OCI-LY3 (cell line): ENCODE results near the gene PLCL1.

ENCODE experiments used
- CTCF ChIP-seq: fragments of 200-600, 300-600 bp; sonication (generic); IDR thresholded peaks from 2 replicates; pipeline ENCODE4 v1.5.1; 2014; ENCODE audit warnings: antibody characterized with exemption, low read length, low read depth
- EZH2phosphoT487 ChIP-seq: fragments of 200-600 bp; shearing (Covaris generic); IDR thresholded peaks from 2 replicates; pipeline ENCODE4 v1.6.1; 2018; ENCODE audit warnings: antibody characterized with exemption, mixed run types, low read depth

DNA sequence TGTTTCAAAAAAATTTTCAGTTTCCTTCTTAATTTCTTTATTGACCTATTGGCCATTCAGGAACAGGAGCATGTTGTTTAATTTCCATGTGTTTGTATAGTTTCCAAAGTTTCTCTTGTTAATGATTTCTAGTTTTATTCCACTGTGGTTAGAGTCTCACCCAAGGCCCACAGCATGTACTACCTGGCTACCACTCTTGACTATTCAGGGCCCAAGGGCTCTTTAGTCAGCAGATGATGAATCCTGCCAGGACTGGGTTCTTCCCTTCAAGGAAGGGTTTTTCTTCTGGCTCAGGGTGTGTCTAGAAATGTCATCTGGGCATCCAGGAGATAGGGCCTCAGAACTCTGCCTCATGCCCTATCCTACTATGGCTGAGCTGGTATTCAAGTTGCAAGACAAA lies 161.4 kb downstream of the PLCL1 start:
- TF ChIP-seq CTCF (no peak), EZH2phosphoT487 (no peak)
